Dermis blood vessel endothelial cell (primary cell): ENCODE measurements around the gene GPT2. TPM values are rescaled to one million over a fixed set of nuclear protein-coding genes. Genes with fewer than 3 reads are reported as not detected.
A peak's percentile ranks its signal among the peaks of the same experiment; 100 is the strongest.
"Not testable (repeated sequence)": the region's sequence is repeated elsewhere in the genome, so short reads cannot be mapped to it uniquely, and the experiment has no call there.

ENCODE experiments used
- DNase-seq: peaks from one replicate; pipeline ENCODE4 v3.0.0; 2010
- total RNA-seq: library from RNA; depleted of rRNA; stranded (reverse); fragments of >200 nt; gene quantifications from 2 replicates; pipeline ENCODE4 v1.2.3, GENCODE V29; 2014

The GPT2 gene
- total RNA-seq, 1 donor from 2014 or later: 8.2 TPM

DNA sequence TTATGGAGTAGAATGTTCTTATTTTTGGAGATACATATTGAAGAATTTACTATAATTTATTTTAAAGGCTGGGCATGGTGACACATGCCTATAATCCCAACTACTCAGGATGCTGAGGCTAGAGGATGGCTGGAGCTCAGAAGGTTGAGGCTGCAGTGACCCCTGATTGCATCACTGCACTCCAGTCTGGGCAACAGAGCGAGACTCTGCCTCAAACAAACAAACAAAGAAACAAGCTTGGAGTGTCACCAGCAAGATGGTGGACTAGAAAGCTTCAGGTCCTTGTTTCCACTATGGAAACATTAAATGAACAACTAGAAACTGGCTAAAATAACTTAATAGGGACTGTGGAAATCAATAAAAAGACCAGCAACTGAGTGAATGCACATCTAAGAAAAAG is 17.9 kb upstream of the GPT2 start:
- no peak for DNase-seq

DNA sequence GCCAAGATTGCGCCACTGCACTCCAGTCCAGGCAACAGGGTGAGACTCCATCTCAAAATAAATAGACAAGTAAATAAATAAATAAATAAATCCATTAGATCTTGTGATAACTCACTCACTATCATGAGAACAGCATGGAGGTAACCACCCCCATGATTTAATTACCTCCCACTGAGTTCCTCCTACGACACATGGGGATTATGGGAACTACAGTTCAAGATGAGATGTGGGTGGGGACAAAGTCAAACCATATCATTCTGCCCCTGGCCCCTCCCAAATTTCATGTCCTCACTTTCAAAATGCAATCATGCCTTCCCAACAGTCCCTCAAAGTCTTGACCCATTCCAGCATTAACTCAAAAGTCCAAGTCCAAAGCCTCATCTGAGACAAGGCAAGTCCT is 16.7 kb upstream of the GPT2 start:
- not testable (repeated sequence) for DNase-seq

DNA sequence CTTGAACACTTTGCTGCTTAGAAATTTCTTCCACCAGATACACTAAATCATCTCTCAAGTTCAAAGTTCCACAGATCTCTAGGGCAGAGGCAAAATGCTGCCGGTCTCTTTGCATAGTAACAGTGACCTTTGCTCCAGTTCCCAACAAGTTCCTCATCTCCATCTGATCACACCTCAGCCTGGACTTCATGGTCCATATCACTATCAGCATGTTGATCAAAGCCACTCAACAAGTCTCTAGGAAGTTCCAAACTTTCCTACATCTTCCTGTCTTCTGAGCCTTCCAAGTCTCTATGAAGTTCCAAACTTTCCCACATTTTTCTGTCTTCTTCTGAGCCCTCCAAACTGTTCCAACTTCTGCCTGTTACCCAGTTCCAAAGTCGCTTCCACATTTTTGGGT is 15.3 kb upstream of the GPT2 start:
- DNase-seq: not testable (repeated sequence)

DNA sequence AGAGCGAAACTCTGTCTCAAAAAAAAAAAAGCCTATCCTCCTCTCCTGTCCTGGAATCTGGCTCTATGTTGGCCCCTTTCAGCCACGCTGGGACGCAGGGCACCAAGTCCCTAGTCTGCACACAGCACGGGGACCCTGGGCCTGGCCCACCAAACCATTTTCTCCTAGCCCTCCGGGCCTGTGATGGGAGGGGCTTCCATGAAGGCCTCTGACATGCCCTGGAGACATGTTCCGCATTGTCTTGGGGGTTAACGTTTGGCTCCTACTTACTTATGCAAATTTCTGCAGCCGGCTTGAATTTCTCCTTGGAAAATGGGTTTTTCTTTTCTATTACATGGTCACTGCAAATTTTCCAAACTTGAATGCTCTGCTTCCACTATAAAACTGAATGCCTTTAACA is 12.6 kb upstream of the GPT2 start:
- DNase-seq: no peak

DNA sequence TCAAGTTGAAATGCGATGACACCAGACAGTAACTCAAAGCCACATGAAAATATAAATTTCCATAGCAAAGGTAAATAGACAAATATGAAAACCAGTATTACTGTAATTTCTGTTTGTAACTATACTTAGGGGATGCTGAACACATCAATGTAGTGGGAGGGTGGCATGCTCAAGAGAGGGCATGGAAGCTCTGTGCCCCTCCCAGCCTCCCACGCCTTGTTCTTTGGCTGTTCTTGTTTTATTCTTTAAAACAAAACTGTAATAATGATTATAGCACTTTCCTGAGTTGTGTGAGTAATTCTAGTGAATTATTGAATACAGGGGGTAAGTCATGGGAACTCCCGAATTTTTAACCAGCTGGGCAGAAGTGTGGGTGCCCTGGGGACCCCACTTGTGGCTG is 11.0 kb upstream of the GPT2 start:
- no peak for DNase-seq

DNA sequence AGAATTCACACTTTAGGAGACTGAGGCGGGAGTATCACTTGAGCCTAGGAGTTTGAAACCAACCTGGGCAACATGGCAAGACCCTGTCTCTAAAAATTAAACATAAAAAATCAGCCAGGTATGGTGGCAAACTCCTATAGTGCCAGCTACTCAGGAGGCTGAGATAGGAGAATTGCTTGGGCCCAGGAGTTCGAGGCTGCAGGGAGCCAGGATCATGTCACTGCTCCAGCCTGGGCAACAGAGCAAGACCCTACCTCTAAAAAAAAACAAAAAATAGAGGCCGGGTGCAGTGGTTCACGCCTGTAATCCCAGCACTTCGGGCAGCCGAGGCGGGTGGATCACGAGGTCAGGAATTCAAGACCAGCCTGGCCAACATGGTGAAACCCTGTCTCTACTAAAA is 8.9 kb upstream of the GPT2 start:
- no peak for DNase-seq

DNA sequence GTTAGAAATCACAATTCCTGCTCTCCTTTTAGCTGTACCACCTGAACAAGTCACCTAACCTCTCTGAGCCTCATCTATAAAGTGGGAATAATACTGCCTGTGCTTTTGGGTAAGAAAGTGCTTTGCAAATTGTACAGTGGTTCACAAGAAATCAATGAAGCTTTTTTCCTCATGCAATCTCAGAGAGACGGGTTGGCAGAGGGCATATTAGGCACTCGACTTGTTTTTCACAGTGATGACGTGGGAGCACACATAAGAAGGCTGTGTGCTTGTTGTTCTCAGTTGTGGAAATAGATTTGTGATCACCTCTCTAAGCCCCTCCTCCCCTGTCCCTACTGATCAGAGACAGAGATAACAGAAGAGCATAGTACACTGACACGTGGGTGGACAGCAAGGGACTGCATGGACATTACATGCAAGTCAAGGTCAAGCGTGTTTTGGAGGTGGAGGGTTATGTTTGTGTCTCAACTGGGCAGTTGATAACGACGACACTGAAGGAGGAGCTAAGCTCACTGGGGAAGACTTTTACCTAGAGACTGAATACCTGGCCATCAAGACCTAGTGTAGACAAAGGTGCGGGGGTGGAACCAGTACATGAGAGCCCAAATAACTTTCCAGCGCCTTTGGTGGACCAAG is 1.7 kb upstream of the GPT2 start:
- no peak for DNase-seq

DNA sequence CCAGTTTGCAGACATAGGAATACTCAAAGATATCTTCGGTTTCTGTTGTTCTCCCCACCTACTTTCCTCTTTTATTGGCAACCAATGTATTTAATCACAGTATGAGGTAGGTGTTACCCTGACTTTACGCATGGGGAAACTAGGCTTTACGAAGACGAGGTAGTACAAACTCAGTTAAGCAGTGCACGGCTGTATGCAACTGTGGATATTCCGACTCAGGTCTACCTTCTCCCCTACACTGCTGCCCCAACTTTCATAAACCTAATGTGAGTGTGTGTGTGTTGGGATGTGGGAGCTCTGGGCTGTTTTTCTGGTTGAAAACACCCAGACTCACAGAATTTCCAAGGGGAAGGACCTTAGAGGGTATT is 1.2 kb upstream of the GPT2 start:
- DNase-seq: no peak

DNA sequence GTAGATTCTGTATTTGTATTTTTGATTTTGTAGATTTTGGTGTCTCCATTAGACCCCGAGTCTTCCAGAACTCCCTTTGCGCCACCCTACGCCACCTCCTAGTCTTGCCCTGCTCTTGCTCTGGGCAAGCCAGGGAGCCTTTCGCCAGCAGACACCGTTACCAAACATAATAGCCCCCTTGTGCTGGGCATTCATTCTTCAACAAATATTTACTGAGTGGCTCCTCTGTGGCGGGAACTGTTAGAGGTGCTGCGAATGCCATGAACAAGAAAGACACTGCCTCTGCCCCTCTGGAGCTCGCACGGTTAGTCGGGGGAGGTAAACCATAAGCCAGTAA is 841 bp upstream of the GPT2 start:
- DNase-seq: no peak

DNA sequence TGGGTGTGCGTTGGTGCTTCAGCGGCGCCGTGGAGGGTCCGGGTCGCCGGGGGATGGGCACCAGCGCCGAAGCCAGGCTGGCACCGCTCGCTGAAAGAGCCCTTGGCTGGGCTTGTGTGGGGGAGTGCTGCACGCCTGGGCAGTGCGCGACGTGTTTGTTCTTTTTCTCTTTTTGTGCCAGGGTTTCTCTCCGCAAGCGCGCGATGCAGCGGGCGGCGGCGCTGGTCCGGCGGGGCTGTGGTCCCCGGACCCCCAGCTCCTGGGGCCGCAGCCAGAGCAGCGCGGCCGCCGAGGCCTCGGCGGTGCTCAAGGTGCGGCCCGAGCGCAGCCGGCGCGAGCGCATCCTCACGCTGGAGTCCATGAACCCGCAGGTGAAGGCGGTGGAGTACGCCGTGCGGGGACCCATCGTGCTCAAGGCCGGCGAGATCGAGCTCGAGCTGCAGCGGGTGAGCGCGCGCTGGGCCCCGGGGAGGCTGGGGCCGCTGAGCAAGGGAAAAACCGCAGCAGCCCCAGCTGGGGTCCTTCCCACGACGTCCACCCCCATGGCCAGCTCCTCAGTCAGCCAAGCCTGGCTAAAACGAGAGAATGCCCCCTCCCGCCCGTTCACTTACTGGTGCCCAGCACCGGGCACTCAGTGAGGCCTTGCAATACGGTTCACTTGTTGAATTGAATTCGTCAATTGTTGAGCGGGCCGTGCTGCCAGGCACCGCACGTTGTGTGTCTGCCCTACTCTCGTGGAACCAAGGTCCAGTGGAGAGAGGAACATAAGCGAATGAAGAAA is 541 bp downstream of the GPT2 start:
- DNase-seq: peak; percentile 37

DNA sequence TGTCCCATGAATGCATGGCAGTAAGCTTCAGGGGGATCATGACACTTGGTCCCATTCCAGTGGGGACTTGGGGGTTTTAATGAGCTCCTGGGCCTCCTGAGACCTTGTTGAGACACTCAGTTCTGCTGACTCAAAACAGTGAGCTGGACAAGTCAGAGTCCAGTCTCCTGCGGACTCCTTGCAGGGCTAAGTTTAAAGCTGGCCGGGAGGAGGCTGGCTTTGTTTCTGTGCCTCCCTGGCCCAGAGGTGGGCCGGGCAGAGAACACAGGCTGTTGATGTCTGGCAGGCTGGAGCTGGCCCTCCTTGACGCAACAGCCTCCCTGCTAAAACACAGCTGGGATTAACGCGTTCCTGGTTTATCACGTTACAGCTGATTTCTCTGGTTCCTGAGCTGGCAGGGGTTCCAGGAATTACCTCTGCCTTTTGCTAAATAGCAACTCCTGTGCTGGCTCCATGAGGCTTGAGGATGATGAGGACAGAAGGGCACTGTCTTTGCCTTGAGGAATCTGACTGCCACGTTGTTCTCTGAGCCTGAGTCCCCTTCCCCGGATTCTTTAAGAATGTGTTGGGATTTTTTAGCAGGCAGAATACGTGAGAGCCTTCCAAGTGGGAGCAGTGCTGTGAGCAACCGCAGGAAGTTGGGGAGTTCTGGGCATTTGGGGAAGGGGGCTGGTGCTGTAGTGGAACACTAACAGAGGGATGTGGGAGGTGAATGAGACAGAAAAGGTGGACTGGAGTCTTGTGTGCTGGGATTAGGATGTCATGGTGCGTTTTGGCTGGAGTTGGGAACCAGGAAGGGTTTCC is 2.0 kb downstream of the GPT2 start:
- no peak for DNase-seq

DNA sequence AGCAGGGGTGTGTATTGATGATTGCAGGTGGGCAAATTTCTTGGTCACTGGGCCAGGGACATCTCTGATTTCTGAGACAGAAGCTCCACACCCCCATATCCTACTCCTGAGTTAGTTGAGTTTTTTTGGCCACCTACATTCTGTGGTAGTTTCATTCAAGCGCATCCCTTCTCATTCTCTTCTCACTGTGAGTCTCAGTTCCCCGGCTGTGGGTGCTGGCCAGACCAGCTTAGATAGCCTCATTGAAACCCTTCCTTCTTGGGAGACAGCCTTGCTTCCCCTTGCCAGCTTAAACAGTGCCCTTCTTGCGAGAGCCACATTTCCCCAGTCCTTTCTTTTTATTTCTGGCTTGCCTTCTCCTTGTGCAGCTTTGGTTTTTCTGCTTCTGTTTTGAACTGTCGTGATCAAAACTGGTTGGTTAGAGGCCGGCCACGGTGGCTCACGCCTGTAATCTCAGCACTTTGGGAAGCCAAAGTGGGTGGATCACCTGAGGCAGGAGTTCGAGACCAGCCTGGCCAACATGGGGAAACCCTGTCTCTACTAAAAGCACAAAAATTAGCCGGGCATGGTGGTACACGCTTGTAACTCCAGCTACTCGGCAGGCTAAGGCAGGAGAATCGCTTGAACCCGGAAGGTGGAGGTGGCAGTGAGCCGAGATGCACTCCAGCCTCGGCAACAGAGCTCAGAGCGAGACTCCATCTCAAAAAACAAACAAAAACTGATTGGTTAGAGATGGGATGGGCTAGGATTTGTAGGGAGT is 2.8 kb downstream of the GPT2 start:
- no peak for DNase-seq

DNA sequence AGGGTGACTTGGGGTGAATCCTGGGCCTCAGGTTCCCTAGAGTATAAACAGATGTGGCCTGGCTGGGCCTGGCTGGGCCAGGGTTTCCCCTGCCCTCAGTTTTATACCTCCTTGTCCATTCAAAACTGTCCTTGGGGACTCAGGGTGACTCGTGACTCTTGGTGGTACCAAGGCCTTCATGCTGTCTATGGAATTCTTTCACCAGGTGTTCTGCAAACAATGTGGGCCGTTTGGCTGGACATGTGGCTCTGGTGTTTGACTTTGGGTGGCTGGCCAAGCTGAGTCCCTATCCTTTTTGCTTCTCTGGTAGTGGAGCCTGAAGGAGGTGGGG is 3.3 kb downstream of the GPT2 start:
- no peak for DNase-seq

DNA sequence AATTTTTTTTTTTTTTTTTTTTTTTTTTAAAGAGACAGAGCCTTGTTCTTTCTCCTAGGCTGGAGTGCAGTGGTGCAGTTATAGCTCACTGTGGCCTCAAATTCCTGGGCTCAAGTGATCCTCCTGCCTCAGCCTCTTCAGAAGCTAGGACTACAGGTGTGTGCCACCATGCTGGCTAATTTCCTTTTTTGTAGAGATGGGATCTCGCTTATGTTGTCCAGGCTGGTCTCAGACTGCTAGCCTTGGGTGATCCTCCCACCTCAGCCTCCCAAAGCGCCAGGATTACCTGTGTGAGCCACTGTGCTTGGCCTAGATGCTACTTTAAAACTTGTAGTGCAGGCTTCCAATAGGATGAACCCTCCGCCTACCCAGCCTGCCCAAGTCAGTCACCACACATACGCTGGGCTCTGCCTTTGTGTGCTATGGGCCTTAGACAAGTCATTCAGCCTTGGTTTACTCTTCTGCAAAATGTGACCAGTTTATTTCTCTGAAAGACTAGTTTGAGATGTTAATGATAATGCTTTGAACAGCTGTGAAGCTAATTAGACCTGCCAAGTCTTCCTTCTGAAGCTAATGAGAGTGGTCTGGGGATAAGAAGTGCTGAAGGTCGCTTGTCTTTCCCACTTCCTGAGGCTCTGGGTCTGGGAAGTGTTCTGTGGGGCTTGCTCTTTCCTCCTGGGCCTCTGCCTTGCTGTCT is 5.2 kb downstream of the GPT2 start:
- no peak for DNase-seq

DNA sequence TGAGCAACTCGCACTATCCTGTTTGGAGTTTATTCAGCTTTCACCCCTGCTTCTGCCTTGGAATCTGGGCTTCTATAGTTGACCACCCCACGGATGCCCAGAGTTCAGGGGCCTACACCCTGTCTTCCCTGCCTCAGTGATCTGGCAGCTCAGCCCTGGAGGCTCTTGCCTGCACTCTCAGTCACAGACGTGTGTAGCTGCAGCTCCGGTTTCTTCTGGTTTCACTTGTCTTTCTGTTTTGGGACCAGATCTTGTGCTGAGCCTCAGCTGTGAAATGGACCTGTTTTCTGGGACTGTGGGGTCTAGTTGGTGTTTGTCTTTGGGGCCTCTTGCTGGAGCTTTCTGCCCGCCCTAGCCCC is 5.8 kb downstream of the GPT2 start:
- no peak for DNase-seq

DNA sequence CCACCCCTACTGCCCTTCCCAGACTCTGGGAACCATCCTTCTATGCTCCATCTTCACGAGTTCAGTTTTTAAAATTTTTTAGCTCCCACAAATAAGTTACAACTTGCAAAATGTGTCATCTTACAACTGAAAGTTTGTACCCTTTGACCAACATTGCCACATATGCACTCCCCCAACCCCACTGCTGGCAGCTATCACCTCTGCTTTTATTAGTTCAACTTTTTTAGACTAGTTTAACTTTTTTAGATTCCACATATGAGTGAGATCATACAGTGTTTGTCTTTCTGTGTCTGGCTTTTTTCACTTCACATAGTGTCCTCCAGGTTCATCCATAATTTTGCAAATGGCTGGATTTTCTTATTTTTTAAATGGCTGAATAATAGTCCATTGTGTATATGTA is 7.7 kb downstream of the GPT2 start:
- no peak for DNase-seq

DNA sequence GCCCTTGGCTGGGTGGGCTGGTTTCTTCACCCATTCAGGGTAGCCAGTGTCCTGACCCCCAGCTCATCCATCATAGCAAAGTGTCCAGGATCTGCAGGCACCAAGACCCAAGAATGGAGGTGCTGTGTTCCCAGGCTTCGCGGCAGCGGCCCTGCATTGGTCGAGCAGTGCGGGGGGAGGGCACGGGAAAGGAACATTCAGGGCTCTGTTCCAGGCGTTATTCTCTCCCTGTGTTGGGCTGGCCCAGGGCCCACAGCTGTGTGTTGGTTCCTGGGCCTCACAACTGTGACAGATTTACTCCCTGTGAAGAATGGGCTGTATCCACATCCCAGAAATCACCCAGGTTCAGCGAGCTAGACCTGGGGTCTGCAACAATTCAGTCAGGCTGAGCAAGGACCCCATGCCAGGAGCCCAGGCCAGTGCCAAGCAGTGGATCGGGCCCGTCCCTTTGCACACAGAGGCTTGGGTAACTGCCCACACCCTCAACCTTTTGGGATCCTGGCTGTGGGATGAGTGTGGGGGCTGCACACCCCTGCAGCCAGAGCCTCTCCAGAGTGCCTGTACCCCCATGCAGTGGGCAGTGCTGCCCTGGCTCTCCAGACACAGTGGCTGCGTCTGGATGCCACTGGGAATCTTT is 10.0 kb downstream of the GPT2 start:
- no peak for DNase-seq

DNA sequence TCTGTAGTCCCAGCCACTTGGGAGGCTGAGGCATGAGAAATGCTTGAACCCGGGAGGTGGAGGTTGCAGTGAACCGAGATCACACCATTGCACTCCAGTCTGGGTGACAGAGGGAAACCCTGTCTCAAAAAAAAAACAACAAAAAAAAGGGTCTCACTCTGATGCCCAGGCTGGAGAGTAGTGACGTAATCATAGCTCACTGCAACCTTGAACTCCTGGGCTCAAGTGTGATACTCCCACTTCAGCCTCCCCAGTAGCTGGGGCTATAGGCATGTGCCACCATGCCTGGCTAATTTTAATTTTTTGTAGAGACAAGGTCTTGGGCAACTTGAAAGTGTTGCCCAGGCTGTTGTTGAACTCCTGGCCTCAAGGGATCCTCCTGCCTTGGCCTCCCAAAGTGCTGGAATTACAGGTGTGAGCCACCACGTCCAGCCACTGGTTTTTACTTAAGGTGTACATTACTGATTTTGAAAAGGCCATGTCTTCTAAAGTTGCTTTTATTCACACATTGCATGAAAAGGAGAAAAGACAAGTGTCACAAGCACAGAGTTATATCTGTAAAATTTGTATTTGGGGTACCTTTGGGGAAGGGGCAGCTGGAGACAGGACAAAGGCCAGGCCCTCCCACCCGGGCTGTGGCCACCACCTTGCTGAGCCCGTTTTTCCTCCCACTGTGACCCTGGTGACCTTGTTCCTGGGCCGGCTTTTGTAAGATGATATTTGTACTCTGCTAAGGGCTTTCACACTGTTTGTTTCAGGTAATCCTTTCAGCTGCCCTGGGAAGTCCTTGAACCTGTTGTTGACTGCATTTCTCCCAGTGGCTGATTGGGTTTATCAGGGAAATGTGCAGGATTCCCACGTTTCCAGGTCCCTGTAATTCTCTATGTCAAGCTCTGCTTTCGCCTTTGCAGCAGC is 11.5 kb downstream of the GPT2 start:
- DNase-seq: no peak

DNA sequence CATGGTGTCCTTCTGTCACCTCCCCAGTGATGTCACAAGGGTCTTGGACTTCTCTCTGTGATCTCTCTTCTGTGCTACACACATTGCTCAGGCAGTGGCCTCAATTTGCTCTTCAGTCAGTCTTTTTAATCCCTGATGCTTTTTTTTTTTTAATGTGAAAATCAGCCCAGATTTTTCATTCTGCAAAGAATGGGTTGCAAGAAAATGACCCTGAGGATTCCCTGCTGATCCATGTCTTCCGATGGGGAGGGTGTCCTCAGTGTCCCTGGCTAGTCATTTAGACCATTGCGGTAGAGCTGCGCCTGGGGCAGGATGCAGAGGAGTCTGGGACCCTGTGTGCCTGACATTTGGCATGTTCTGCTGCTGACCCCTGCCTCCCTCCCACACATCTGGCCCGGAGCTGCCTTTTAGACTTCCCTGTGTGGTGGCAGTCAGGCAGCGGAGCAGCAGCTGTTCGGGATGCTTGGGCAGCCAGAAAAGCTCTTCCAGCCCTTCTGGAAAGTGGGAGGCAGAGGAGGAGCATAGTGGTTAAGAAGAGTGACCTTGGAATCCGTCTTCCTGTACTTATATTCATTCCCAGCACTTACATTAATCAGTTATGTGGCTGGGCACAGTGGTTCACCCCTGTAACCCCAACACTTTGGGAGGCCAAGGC is 12.3 kb downstream of the GPT2 start:
- no peak for DNase-seq

DNA sequence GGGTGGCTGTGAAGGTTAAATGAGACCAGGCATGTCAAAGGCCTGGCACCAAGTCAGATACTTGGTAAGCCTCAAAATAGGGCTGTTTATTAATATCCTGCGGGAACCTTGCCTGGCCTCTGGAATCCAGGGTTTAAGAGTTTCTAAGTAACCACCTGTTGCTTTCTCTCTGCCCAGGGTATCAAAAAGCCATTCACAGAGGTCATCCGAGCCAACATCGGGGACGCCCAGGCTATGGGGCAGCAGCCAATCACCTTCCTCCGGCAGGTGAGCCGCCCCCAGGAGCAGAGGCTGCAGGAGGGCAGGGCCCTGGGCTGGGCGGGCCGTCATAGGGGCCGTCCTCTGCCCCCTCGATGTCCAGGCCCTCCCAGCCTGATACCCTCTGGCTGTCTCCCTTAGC is 13.3 kb downstream of the GPT2 start:
- no peak for DNase-seq

DNA sequence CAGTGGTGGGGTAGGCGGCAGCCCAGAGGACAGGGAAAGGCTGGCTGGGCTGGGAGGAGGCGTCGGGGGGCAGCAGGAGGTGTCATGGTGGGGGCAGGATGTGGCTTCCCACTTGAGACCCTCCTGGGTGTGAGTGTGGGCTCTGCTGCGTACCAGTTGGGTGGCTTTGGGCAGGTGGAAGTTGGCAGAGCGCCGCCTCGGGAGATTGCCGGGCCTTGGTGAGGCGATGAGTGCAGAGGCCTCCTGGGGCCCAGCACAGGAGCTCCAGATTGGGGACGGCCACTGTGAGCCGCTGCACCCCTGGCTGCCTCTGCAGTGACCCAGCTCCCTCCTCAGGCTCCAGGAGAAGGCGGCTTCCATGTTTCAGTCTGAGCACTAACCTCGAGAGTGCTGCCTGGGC is 13.8 kb downstream of the GPT2 start:
- DNase-seq: no peak
